GM19240 (cell line): Measurements from ENCODE around the gene IMPG2.
"Not testable (repeated sequence)": the region's sequence is repeated elsewhere in the genome, so short reads cannot be mapped to it uniquely, and the experiment has no call there.

Experiments
- DNase-seq: peaks from one replicate; pipeline ENCODE4 v3.0.0; 2011; ENCODE audit warnings: low spot score; ENCODE audit not compliant: insufficient read length

Gene IMPG2

DNA sequence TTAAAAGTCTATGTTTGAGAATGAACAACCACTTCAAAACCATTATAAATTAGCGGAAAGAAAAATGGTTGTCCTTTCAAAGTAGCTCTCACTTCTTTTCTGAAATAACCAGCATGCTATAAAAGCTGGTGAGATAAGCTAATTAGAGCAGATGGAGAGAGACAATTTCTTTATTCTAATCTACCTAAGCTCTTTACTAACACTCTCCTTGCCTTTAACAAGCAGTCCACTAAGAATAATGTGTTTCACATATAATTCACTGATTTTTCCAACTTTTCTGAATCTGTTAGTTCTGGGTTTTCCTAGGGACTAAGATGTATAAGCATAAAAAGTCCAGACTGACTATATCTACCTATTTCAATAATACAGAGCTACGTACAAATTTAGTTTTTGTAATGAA lies at the start of gene IMPG2:
Gene IMPG2 (minus strand): TSS at position 101 of the 400 bp plus-strand sequence. CDS start 203 bp downstream, outside the sequence.
- DNase-seq = no peak

DNA sequence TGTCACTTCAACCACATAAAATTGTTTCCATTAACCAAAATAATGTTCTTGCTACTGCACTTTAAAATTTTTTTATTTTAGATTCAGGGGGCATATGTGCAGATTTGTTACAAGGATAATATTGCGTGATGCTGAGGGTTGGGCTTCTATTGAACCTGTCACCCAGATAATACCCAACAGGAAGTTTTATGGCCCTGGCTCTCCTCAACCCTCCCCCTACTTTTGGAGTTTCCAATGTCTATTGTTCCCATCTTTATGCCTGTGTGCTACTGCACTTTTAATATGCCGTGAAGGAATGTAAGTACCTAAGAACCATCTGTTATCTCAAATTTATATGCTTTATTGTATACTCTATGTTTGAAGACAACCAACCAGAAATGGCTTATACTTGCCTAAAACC lies 42.0 kb upstream of the IMPG2 start:
- DNase-seq = no peak

DNA sequence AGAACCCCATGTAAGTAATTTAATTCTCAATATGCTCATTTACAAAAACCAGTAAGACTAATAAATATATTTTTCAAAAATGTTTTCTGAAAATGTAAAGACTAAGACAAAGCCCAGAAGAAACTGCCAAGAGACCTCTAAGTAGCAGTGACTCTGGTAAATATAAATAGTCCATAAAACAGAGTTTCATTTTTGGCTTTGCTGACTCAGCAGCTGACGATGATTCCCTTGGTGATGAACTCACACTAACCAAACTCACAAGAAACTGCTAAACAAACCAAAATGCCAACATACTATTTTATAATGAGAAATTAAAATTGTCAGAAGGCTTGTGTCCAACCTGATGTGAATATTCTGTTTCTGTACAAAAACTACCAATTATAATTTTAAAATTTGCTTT lies 31.5 kb upstream of the IMPG2 start:
- no peak for DNase-seq

DNA sequence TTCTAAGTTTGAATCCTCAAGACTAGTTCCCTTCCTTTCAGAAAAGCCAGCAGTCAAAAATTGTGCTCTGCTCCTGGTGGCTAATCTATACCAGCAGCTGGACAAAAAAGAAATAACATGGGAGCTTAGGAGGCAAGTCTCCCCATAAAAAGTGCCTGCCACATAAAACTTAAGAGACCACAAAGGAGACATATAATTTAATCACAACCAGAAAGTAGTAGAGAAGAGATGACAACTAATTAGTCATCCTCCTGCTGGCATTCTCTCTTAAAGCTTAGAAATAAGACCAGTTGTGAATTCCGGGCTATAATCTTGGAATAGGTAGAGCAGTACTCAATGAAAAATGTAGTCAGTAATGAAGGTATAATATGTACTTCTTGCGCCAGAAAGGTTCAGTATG lies 20.2 kb upstream of the IMPG2 start:
- DNase-seq = no peak

DNA sequence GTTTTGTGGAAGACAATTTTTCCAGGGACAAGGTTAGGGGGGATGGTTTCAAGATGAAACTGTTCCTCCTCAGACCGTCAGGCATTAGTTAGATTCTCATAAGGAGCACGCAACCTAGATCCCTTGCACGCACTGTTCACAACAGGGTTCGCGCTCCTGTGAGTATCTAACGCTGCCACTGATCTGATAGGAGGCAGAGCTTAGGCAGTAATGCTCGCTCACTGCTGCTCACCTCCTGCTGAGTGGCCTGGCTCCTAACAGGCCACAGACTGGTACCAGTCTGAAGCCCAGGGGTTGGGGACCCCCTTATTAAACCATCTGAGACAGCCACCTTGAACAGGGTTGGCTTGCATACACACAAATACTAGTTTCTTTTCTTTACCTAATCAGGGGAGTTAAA lies 13.5 kb upstream of the IMPG2 start:
- DNase-seq = no peak

DNA sequence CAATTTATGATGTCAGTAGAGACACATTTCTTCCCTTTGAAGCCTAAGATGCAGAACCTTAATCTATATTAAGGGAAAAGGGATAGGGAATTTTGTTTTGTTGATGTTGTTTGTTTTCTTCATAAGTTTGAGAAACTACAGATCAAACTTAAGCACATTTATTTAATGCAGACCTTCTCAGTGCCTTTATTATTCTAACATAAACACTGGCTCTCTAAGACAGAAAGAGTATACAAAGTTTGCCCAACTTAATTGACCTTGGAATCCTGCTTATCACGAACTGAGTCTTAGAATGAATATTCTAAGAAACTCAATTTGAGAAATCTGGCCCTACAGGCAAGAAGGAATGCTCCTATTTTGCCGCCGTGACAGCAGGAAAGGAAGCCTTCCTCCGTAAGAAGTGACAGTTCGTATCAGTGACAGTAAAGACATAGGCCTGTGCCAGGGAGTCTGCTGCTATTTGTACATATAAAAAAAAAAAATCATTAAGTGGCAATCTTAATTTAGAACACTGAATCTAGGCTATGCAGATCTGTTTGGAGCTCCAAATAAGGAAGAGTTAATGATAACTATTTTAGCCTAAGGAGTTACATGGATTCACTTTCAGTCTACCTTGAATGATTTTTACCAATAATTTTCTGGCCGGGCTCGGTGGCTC lies 8.8 kb upstream of the IMPG2 start:
- no peak for DNase-seq

DNA sequence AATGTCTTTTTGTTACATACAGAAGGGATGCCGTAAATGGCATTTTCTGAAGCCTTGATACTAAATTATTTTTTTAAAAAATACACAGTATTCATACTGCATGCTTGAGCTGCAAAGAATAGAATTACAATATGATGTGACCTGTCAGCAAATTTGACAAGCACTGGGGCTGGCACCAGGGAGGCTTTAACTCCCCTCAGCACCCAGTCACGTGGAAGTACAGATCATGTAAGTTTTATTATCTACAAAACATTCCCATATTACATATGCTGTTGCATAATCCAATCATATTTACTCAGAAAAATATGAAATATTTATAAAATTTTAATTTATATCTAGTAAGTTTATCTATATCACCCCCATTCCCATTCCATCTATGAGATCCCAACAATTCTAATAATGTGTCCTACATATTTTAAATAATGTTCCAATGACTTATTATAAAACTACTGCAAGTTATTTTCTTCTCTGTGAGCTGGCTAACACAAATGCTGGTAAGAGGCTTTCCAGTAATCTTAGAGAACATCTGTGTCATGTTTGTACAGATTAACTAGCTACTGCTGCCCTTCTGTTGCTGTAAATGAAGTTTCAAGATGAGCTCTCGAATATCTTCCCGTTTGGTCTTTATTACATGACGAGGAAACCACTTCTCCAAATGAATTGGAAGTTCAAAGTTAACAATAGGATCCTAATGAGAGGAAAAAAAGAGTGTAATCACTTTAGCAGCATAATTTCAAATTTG lies 5.2 kb upstream of the IMPG2 start:
- DNase-seq = no peak

DNA sequence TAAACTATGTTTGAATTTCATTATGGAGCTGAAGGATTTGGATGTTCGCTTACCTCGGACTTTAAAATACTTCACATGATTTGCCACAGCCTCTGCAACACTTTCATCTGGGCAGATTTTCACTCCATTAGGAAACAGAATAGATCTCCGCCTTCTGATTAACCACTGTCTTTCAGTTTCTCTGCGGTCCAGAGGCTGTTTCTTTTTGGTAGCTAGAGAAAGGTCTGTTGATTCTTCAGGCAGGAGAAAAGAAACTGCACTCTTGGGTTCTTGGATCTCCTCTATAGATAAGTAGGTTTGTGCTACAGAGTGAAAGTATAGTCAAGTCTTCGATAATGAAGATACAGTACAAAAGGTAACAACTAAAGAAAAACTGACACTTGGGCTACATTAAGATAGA lies 844 bp downstream of the IMPG2 start:
- no peak for DNase-seq

DNA sequence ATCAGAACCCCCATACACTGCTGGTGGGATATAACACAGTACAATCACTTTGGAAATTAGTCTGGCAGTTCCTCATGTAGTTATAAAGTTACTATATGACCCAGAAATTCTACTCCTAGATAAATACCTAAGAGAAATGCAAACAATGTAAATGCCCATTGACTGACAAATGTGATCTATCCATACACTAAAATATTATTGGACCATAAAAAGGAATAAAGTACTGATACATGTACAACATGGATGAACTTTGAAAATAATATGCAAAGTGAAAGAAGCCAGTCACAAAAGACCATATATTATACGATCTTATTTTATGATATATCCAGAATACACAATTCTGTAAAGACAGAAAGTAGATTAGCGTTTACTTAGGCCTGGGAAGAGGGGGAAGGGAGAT lies 7.8 kb downstream of the IMPG2 start:
- no peak for DNase-seq

DNA sequence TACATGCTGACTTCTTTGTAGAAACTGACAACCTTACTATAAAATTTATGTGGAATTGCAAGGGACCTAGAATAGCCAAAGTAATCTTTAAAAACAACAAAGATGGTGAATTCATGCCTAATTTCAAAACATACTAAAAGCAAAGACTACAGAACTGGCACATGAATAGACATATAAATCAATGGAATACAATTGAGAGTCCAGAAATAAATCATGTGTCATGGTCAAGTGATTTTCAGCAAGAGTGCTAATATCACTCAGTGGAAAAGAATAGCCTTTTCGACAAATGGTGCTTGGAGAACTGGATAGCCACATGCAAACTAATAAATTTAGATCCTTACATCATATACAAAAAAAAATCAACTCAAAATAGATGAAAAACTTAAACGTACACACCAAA lies 8.7 kb downstream of the IMPG2 start:
- DNase-seq = no peak

DNA sequence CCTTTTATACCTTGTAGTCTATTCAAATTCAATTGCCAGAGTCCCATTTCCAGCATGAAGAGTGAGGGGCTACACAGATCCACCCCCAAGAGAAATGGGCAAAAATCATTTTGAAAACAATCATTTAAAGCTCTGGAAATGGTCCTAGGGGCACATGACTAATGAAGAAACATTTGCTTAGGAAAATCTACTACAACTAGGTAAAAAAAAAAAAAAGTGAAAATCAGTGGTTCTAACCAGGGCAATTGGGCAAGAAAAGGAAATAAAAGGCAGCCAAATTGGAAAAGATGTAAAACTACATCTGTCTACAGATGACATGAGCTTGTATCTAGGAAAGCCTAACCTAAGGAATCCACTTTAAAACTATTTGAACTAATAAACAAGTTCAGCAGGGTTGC lies 9.4 kb downstream of the IMPG2 start:
- no peak for DNase-seq

DNA sequence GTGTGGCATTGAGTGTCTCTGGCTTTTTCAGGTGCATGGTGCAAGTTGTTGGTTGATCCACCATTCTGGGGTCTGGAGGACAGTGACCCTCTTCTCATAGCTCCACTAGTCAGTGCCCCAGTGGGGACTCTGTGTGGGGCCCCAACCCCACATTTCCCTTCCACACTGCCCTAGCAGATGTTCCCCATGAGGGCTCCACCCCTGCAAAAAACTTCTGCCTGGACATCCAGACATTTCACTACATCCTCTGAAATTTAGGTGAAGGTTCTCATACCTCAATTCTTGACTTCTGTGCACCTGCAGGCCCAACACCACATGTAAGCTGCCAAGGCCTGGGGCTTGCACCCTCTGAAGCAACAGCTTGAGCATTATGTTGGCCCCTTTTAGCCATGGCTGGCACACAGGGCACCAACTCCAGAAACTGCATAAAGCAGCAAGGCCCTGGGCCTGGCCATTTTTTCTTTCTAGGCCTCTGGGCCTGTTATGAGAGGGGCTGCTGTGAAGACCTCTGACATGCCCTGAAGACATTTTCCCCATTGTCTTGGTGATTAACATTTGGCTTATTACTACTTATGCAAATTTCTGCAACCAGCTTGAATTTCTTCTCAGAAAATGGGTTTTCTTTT lies 12.1 kb downstream of the IMPG2 start:
- not testable (repeated sequence) for DNase-seq

DNA sequence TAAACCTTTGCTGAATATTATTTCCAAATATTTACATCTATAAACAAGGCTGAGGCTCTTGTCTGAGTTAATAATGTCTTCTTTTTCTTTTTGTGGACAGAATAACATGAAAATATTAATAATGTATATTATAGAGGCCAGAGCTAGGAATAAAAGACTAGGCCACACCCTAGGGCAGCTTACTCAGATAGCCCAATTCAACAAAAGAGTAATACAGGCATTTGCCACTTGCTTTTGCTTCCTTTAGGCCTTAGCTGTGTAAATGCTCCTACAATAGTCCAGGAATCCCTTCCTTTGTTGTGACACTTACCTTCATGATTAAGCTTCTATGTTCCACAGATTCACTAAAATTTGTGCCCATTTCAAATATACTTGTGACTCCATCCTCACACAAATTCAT lies 16.5 kb downstream of the IMPG2 start:
- DNase-seq = no peak

DNA sequence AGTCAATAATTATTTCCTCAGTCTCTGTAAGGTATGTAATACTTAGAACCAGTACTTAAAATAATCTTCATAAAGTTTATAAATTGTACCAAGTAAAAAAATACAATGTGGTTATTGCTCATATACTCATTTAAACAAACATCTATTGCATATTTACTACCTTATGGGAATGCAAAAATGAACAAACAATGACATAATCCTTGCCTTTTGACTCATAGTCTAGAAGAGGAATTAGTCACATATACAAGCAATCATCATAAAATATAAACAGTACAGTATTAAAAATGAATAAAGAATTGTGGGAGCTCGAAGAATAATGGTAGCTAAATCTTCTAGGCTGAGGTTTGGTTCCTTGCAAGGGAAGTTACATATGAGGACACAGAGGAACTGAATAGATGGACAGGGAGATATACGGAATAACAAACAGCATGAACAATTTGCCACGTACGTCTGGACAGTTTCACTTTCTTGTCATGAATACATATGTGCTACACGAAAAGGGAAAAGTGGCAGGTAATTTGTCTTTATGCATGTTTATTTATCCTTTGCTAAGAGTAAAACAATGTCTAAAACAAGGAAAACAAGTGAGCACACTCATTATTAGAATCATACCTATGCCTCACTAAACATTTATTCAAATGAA lies 17.2 kb downstream of the IMPG2 start:
- DNase-seq = no peak

DNA sequence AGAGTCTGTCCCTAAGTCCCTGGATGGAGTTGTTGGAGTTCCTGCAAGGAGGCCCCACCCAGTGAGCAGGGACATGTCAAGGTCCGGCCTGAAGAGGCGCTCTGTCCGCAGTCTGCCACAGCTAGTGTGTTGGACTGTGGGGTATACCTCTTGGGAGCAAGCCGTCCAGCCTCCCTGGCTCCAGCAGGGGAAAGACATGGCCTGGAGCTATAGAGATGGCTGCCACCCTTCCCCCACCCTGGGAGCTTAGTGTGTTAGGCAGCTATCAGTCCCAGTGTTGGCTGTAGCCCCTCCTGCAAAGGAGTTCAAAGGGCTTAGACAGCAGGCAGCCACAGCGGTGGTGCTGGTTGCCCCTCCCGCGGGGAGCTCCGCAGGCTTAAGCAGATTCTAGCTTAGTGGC lies 20.3 kb downstream of the IMPG2 start:
- no peak for DNase-seq

DNA sequence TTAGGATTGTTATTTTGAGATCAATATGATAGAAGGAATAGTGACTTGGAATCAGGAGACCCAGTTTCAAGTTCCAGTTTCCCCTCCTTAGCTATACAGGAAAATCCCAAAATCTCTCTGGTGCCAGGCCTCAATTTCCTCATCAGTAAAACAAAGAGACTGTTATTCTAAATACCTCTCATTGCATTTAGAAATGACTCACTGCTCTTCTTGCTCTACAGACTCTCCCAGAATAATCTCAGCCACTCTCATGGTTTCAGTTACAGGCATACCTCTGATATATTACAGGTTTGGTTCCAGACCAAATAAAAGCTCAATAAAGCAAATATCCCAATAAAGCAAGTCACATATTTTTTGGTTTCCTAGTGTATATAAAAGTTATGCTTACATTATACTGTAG lies 28.3 kb downstream of the IMPG2 start:
- no peak for DNase-seq

DNA sequence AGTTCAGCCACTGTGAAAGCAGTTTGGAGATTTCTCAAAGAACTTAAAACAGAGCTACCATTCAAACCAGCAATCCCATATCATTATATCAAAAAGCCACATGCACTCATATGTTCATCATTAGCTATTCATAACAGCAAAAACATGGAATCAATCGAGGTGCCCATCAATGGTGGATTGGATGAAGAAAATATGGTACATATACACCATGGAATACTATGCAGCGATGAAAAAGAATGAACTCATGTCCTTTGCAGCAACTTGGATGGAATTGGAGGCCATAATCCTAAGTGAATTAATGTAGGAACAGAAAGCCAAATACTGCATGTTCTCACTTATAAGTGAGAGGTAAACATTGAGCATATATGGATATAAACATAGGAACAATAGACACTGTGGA lies 32.1 kb downstream of the IMPG2 start:
- DNase-seq = no peak

DNA sequence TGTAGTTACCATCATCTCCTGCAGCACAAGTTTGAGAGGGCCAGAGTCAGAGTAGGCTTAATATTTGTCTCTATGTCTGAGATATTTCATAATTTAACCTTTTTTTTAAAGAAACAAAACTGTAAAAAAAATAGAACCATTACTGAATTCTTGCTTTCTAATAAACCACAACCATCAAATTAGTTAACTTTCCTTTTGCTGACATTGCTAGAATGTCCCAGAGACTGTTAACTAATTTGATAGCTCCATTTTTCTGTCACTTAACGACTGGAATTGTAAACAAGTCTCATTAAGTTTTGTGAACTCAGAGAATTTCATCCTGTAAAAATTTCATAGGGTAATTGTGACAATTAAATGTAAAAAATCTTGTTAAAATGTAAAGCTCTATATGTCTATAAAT lies 35.6 kb downstream of the IMPG2 start:
- no peak for DNase-seq

DNA sequence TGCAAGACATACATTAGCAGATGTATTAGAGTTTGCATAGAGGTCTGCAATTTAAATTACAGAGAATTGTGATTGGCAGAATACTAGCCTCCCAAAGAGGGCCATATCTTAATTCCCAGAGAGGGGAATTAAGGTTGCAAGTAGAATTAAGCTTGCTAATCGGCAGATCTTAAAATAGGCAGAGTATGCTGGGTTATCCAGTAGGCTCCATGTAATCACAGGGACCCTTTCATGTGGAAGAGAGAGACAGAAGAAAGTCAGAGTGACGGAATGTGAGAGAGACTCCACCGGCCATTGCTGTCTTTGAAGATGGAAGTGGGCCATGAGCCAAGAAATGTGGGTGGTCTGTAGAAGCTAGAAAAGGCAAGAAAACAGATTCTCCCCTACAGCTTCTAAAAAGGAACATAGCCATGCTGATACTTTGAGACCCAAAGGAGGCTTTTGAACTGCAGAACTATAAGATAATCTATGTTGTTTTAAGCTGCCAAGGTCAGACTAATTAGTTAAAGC lies 38.8 kb downstream of the IMPG2 start:
- no peak for DNase-seq

DNA sequence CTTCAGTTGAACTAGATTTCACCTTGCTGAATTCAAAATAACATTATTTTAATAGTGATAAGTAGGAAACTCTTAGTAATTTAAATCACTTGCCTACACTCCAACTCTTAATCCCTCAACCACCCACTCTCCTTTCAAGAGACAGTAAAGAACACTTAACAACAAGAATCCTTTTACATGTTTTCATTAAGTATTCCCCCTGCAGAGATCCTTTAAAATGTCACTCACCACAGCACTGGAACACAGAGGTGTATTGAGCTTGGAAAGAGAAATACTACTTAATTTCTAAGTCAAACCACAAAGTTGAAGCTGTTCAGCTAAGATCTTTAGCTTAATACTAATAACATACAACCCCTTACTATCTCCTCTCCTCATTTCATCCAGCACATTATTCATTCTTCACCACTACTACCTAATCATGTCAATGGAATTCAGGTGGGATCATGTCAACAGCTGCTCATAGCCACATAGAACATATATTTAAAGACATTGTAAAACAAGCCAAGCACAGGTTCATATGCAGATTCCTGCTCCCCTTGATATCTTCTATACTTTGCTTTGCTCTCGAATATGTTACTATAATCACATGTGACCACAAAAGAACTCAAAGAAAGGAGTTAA lies 40.5 kb downstream of the IMPG2 start:
- no peak for DNase-seq

DNA sequence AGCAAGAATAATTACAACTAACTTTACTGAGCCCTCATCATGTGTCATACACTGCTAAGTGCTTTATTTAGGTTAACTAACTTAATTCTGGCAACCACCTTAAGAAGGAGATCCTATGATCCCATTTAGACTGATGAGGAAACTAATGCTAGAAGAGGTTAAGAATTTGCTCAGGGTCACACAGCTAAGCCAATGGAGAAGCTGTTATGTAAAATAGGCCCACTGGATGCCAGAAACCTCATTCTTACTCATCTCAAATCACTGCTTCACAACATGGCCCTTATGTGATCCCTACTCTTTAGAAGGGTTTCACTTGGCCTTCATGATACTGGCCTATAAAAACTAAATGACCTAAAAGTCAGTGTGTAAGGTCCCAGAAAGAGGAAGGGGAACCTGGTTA lies 41.2 kb downstream of the IMPG2 start:
- DNase-seq = no peak

DNA sequence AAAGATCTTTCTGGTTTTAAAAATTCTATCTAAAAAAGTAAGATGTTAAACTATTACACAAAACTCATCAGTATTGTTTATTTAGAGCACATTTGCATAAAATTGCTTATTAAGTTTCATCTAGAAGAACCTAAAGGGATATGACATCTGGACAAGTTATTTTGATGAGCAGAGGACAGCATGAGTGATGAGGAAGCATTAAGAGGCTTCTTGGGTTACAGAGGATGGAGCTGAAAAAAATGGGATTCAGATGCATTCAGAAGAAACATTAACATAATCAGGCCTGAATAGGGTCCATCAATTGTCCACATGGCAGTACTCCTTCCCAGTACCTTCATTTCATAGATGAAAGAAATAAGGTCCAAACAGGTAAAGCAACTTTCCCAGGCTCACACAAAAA lies 41.6 kb downstream of the IMPG2 start:
- no peak for DNase-seq
